Measurements from ENCODE around the gene RUSC2. TPM values are rescaled to one million over a fixed set of nuclear protein-coding genes. Genes with fewer than 3 reads are reported as not detected.

RUSC2 gene
- total and polyA plus RNA-seq, 2 of the 13 experiments (the other 11 are each of a cell fraction or from before 2014, with no cell fraction given) = 2.8 to 3.3 TPM

- TF ChIP-seq ZNF510 (CRISPR knock-in tag; IDR thresholded peaks at IDR 0.05; ENCODE audit: low read depth) (peak; percentile 69; the same call in 1 of the 2 replicates), HOXA7 (CRISPR knock-in tag; IDR thresholded peaks at IDR 0.05) (no peak), TEAD3 (CRISPR knock-in tag; optimal IDR thresholded peaks at IDR 0.05; ENCODE audit: borderline replicate concordance) (peak; percentile 64), RXRB (CRISPR knock-in tag; IDR thresholded peaks at IDR 0.05; ENCODE audit: borderline replicate concordance) (peak; percentile 7; the same call in 1 of the 2 replicates), HOMEZ (CRISPR knock-in tag; IDR thresholded peaks at IDR 0.05; ENCODE audit: low read depth) (no peak), CREB1 (IDR thresholded peaks at IDR 0.05) (no peak), CREB1 (CRISPR knock-in tag; IDR thresholded peaks at IDR 0.05) (peak; percentile 48; the same call in 1 of the 2 replicates), ZGPAT (CRISPR knock-in tag; IDR thresholded peaks at IDR 0.05) (peak; percentile 82), SAP130 (CRISPR knock-in tag; IDR thresholded peaks at IDR 0.05; ENCODE audit: low read depth) (peak; percentile 74), SOX5 (CRISPR knock-in tag; IDR thresholded peaks at IDR 0.05; ENCODE audit: borderline replicate concordance) (peak; percentile 27; the same call in 1 of the 2 replicates), ZNF564 (CRISPR knock-in tag; IDR thresholded peaks at IDR 0.05) (peak; percentile 82), SPEN (CRISPR knock-in tag; IDR thresholded peaks at IDR 0.05; ENCODE audit: low read depth) (peak; percentile 32), MXI1 (IDR thresholded peaks at IDR 0.05; ENCODE audit: borderline replicate concordance, low read depth, low read length) (peak; percentile 65; the same call in 1 of the 3 replicates), PAX8 (CRISPR knock-in tag; IDR thresholded peaks at IDR 0.05; ENCODE audit: borderline replicate concordance) (no peak; the same call in 1 of the 2 replicates), AFF4 (CRISPR knock-in tag; IDR thresholded peaks at IDR 0.05) (no peak), ZNF501 (CRISPR knock-in tag; IDR thresholded peaks at IDR 0.05) (peak; percentile 66), ZNF687 (CRISPR knock-in tag; IDR thresholded peaks at IDR 0.05) (peak; percentile 90), FOXM1 (CRISPR knock-in tag; IDR thresholded peaks at IDR 0.05) (no peak), ZNF296 (CRISPR knock-in tag; conservative IDR thresholded peaks at IDR 0.05) (0 out of 2 replicates have a peak, but pooled peaks have one; percentile 9)
Measured at GRCh38 chr9:35489313-35490154, at the start of gene RUSC2 (continued).
